Superior temporal gyrus (tissue), 1 donor: Measurements from ENCODE around the gene SETD1A.

Experiments
- DNase-seq: peaks from one replicate; pipeline ENCODE4 v3.0.0-alpha.2; 2016; ENCODE audit errors: extremely low spot score

SETD1A gene

DNA sequence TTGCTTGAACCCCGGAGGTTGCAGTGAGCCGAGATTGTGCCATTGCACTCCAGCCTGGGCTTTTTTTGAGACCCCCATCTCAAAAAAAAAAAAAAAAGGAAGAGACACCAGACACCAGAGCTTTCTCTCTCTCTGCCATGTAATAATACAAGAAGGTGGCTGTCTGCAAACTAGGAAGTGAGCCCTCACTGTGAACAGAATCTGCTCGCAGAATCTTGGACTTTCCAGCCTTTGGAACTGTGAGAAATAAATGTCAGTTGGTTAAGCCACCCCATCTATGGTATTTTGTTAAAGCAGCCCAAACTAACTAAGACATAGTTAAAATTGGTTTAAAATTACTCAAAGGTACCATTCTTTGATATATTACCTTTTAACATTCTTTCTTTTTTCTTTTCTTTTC lies 63.0 kb downstream of the SETD1A start:
- DNase-seq, result no peak

DNA sequence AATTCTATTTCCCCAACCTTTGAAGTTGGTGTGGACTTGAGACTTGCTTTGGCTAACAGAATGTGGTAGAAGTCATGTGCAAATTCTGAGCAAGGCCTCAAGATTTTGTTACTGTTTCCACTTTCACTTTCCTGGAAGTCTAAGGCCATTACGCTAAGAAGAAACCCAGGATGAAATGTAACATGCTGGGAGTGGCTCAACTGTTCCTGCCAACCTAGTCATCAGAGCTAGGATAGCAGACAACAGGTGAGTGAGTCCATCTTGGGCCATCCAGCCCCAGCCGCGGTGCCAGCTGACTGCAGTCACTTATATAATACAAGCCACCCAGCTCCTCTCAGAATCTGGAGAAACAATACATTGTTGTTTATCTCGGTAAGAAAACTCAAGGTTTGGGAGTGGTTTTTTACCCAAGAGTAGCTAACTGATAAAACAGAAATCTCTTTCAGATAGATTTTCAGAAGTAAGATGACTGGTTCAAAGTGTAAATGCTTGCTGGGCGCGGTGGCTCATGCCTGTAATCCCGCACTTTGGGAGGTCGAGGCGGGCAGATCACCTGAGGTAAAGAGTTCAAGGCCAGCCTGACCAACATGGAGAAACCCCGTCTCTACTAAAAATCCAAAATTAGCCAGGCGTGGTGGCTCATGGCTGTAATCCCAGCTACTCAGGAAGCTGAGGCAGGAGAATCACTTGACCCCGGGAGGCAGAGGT lies 65.1 kb downstream of the SETD1A start:
- DNase-seq, result no peak

GRCh38 chr16:31023252-31023602 lies 65.7 kb downstream of the SETD1A start:
- no peak for DNase-seq

DNA sequence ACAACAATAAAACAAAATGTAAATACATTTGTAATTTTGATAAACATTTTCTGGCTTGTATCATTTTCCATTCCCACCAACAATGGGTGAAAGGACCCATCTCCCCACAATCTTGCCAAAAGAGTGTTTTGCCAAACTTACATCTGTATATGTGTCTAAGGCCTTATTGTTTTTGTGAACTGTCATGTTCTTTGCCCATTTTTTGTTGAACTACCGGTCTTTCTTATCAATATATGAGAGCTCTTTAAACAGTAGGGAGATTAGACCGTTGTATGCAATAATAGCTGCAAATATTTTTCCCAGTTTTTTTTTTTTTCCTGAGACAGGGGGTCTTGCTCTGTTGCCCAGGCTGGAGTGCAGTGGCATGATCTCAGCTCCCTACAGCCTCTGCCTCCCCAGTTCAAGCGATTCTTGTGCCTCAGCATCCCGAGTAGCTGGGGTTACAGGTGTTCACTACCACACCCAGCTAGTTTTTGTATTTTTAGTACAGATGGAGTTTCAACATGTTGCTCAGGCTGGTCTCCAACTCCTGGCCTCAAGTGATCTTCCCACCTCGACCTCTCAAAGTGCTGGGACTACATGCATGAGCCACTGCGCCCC lies 66.2 kb downstream of the SETD1A start:
- DNase-seq, result no peak

- DNase-seq, result no peak
Measured at GRCh38 chr16:31025339-31025738, 67.8 kb downstream of the SETD1A start.

DNA sequence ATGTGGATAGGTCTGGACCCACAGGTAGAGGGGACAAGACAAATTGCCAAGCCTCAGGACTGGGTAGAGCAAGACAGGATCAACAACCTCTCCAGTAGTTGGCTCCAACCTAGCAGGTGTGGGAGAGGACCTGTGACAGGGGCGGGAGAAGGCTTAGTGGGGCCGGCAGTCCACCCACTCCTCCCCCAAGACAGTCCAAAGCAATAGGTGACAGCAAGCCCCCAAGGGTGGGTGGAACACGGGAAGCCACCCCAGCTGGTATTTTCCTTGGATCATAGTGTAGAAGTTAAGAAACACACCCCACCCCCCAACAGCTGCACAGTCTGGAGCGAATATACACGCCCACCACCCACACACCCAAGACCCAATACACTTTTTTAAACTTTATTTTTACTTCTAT lies 71.7 kb downstream of the SETD1A start:
- DNase-seq, result no peak

- no peak for DNase-seq
Measured at GRCh38 chr16:31031276-31031675, 73.7 kb downstream of the SETD1A start.

DNA sequence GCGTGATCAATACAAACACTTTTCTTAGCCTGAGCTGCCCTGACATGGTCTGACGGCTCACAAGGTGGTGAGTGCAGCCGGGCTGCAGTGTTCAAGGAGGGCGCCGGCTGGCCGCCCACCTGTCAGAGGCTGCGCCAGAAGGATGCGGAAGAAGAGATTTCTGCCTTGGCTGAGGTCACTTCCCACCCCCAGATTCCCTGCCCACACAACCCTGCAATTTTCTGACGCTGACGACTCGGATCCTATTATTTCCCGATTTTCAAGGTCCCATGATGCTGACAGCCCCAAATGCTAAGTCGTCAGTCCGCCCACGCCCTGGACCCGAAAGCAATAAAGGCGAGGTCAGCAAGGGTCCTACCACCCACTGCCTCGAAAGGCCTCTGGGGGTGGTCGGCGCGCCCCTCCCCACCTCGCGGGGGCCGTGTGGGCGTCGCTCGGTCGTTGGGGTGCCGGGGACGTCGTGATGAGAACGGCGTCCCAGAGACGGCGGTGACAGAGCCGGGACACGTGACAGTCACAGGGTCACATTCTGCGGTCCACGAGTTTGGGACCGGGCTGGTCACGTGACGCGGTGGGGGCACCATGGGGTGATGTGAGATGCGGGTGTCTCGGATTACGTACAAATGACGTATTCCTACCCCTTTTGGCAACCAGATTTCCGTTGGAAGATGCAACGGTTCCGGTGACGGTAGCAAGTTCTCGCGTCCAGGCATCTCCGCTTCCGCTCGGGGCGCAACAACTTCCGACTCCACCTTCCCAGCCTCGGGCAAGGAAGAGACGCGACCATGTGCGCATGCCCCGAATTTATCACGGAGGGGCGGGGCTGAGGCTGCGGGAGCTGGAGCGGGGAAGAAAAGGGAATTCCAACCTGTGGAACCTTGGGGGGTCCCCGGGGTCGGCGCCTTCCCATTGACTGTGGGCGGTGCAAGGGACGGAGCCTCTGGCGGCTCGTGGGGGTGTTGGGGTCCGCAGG lies 75.5 kb downstream of the SETD1A start, which contains the start of gene STX4:
Gene STX4, plus strand, starts transcription at position 823 of the 973 bp plus-strand sequence. CDS start 248 bp downstream, outside the sequence.
- peak; percentile 99 for DNase-seq

GRCh38 chr16:31033709-31034492 lies 76.3 kb downstream of the SETD1A start:
- peak; percentile 93 for DNase-seq
